Activated CD4-positive, alpha-beta memory T cell treated with anti-CD3 and anti-CD28 coated beads, Interleukin-2, amount 10 ng/mL, durations not matched to agents 7 days and 5 days (primary cell): ENCODE results near the gene MYO1B. TPM values are rescaled to one million over a fixed set of nuclear protein-coding genes. Genes with fewer than 3 reads are reported as not detected.

Source experiments
- CTCF ChIA-PET: fragments of 350-600 bp; sonication (Branson Sonifier 250); formaldehyde crosslinking; loops from one replicate; lab custom pipeline; 2021; ENCODE audit warnings: antibody characterized with exemption, inconsistent platforms; lab: Charles Lee
- POLR2A ChIA-PET: fragments of 350-600 bp; sonication (Branson Sonifier 250); formaldehyde crosslinking; loops from one replicate; lab custom pipeline; 2021; ENCODE audit warnings: antibody characterized with exemption; lab: Charles Lee
- DNase-seq: peaks from one replicate; pipeline ENCODE4 v3.0.0-alpha.2; 2020
- H3K27ac Mint-ChIP-seq: one replicate; pipeline ENCODE4 v1.8.0; 2021; ENCODE audit warnings: mild to moderate bottlenecking, mixed read lengths
- H3K27me3 Mint-ChIP-seq: one replicate; pipeline ENCODE4 v1.8.0; 2021; ENCODE audit warnings: mixed read lengths
- H3K36me3 Mint-ChIP-seq: one replicate; pipeline ENCODE4 v1.8.0; 2021; ENCODE audit warnings: low read depth, mixed read lengths
- H3K4me1 Mint-ChIP-seq: one replicate; pipeline ENCODE4 v1.8.0; 2021; ENCODE audit warnings: mixed read lengths
- H3K4me3 Mint-ChIP-seq: one replicate; pipeline ENCODE4 v1.8.0; 2021; ENCODE audit warnings: mild to moderate bottlenecking, mixed read lengths
- H3K9me3 Mint-ChIP-seq: one replicate; pipeline ENCODE4 v1.8.0; 2021; ENCODE audit warnings: mixed read lengths
- total RNA-seq, 2 experiments: library from RNA; stranded (reverse); gene quantifications; one replicate each; pipeline ENCODE4 v1.2.3, GENCODE V29; 2021

The MYO1B gene
- total RNA-seq, 2 experiments from 2014 or later = 2.1 to 2.9 TPM

GRCh38 chr2:191230174-191230573 lies 15.0 kb upstream of the MYO1B start:
- H3K4me3 Mint-ChIP-seq = no peak overlapping the region
- POLR2A ChIA-PET = no interaction called here
- DNase-seq = no peak
- H3K36me3 Mint-ChIP-seq = no peaks in the 10 kb centered on the region
- no peak overlapping the region for H3K27ac Mint-ChIP-seq
- CTCF ChIA-PET = interaction anchor here (1.1 to 2.3 kb wide), 3 partner anchors 9 to 12 kb away, joined by 3 to 5 read pairs (median 5); no protein-coding TSS in a partner anchor
- H3K4me1 Mint-ChIP-seq = no peaks in the 10 kb centered on the region
- no peaks in the 10 kb centered on the region for H3K27me3 Mint-ChIP-seq
- no peaks in the 10 kb centered on the region for H3K9me3 Mint-ChIP-seq

DNA sequence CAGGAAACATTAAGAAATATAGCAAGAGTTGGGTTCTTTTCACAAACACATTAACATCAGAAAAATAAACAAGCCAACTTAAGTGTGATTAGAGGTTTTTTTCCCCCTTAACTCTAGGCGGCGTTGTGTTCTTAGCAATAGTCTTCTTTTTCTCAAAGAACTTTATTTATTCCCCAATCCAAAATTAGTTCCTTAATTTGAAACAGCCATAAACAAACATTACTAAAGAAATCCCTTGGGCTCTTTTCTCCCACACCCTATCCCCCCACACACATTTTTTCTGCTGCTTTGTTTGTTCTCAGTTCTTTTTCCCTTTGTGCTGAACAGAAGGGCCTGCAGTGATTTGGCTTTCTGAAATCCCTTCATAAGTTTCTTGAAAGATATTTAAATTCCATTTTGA lies 13.2 kb upstream of the MYO1B start:
- Mint-ChIP-seq H3K9me3 (no peaks in the 10 kb centered on the region), H3K4me3 (no peak overlapping the region), H3K4me1 (no peaks in the 10 kb centered on the region), H3K36me3 (no peaks in the 10 kb centered on the region), H3K27ac (no peak overlapping the region), H3K27me3 (no peaks in the 10 kb centered on the region)
- DNase-seq = no peak
- POLR2A ChIA-PET = no interaction called here
- CTCF ChIA-PET = interaction anchor here (2.3 kb wide), 1 partner anchor 11 kb away, joined by 5 read pairs; no protein-coding TSS in a partner anchor

DNA sequence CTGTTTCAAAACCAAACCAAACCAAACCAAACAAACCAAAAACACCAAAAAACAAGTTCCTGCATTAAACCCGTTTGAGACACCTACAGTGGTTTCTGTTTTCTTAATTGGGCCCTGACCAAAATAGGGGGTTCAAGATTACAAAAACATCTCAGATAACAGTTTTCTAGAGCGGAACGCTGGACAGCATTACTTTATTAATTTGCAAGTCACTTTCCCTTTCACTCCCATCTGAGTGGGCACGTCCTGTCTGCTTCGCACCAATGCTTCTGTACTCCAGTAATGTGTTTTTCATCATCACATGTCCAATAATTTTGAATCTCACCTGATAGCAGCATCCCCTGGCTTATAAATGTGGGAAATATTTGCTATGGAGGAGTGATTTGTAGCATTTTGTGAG lies 11.7 kb upstream of the MYO1B start:
- no peak for DNase-seq
- Mint-ChIP-seq H3K9me3 (no peaks in the 10 kb centered on the region), H3K27me3 (no peaks in the 10 kb centered on the region), H3K4me3 (no peak overlapping the region), H3K4me1 (no peaks in the 10 kb centered on the region), H3K27ac (no peak overlapping the region), H3K36me3 (no peaks in the 10 kb centered on the region)
- CTCF ChIA-PET = no interaction called here
- POLR2A ChIA-PET = no interaction called here

DNA sequence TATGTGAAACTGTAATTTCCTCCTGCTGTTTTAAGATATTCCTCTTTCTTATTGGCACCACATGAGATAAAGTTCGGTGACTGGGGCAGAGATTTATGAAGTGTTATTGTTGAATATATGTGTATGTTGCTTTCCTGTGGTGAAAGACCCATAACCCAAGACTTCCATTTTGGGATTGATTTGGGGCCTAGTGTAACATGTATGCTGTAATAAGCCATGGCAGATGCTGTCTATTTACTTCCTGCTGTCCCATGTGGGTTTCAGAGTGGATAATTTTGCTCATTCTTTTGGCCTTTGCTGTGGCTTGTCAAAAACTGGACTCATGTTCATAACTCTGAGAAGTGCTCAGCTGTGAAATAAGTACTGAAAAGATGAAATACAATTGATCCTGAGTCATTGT lies 10.8 kb upstream of the MYO1B start:
- ChIA-PET CTCF (no interaction called here), POLR2A (no interaction called here)
- DNase-seq = no peak
- Mint-ChIP-seq H3K27me3 (peaks cover 1% of the 10 kb centered on the region), H3K4me1 (no peaks in the 10 kb centered on the region), H3K36me3 (no peaks in the 10 kb centered on the region), H3K9me3 (no peaks in the 10 kb centered on the region), H3K27ac (no peak overlapping the region), H3K4me3 (no peak overlapping the region)

GRCh38 chr2:191240871-191241270 lies 4.3 kb upstream of the MYO1B start:
- H3K36me3 Mint-ChIP-seq = no peaks in the 10 kb centered on the region
- DNase-seq = no peak
- no peaks in the 10 kb centered on the region for H3K9me3 Mint-ChIP-seq
- H3K4me1 Mint-ChIP-seq = no peaks in the 10 kb centered on the region
- CTCF ChIA-PET = no interaction called here
- H3K4me3 Mint-ChIP-seq = no peak overlapping the region
- peaks cover 23% of the 10 kb centered on the region for H3K27me3 Mint-ChIP-seq
- POLR2A ChIA-PET = no interaction called here
- no peak overlapping the region for H3K27ac Mint-ChIP-seq

- H3K9me3 Mint-ChIP-seq = no peaks in the 10 kb centered on the region
Measured at GRCh38 chr2:191241418-191241817, 3.8 kb upstream of the MYO1B start.

GRCh38 chr2:191243154-191243553 lies 2.0 kb upstream of the MYO1B start:
- Mint-ChIP-seq H3K9me3 (no peaks in the 10 kb centered on the region), H3K27ac (no peak overlapping the region), H3K4me1 (peaks cover 8% of the 10 kb centered on the region), H3K27me3 (peaks cover 42% of the 10 kb centered on the region), H3K4me3 (no peak overlapping the region), H3K36me3 (peaks cover 2% of the 10 kb centered on the region)
- ChIA-PET POLR2A (no interaction called here), CTCF (no interaction called here)
- no peak for DNase-seq

More at GRCh38 chr2:191241418-191241817, 3.8 kb upstream of the MYO1B start:
- no peaks in the 10 kb centered on the region for H3K36me3 Mint-ChIP-seq
- CTCF ChIA-PET = no interaction called here
- peaks cover 28% of the 10 kb centered on the region for H3K27me3 Mint-ChIP-seq
- DNase-seq = no peak
- H3K4me3 Mint-ChIP-seq = no peak overlapping the region
- H3K4me1 Mint-ChIP-seq = peaks cover 4% of the 10 kb centered on the region
- POLR2A ChIA-PET = no interaction called here
- no peak overlapping the region for H3K27ac Mint-ChIP-seq

GRCh38 chr2:191244350-191244749 lies 854 bp upstream of the MYO1B start:
- Mint-ChIP-seq H3K4me1 (peaks cover 8% of the 10 kb centered on the region), H3K4me3 (peak overlapping the region; percentile 63), H3K27ac (no peak overlapping the region), H3K9me3 (no peaks in the 10 kb centered on the region), H3K27me3 (peaks cover 41% of the 10 kb centered on the region), H3K36me3 (peaks cover 2% of the 10 kb centered on the region)
- no peak for DNase-seq
- POLR2A ChIA-PET = no interaction called here
- CTCF ChIA-PET = no interaction called here

- CTCF ChIA-PET = interaction anchor here (0.7 to 1.2 kb wide), 2 partner anchors 28 to 344 kb away, joined by 4 read pairs; no protein-coding TSS in a partner anchor
- peak; percentile 22 for DNase-seq
- H3K27ac Mint-ChIP-seq = no peak overlapping the region
Measured at GRCh38 chr2:191245869-191246531, 796 bp downstream of the MYO1B start.

GRCh38 chr2:191246820-191247380 lies 1.7 kb downstream of the MYO1B start:
- no peak for DNase-seq
- Mint-ChIP-seq H3K4me1 (peaks cover 8% of the 10 kb centered on the region), H3K27ac (no peak overlapping the region), H3K36me3 (peaks cover 2% of the 10 kb centered on the region), H3K4me3 (no peak overlapping the region), H3K27me3 (peaks cover 42% of the 10 kb centered on the region), H3K9me3 (no peaks in the 10 kb centered on the region)
- CTCF ChIA-PET = interaction anchor here (0.7 to 1.2 kb wide), 2 partner anchors 29 to 343 kb away, joined by 4 read pairs; no protein-coding TSS in a partner anchor
- POLR2A ChIA-PET = no interaction called here

More at GRCh38 chr2:191245869-191246531, 796 bp downstream of the MYO1B start:
- POLR2A ChIA-PET = no interaction called here
- peaks cover 40% of the 10 kb centered on the region for H3K27me3 Mint-ChIP-seq
- no peaks in the 10 kb centered on the region for H3K9me3 Mint-ChIP-seq
- peaks cover 2% of the 10 kb centered on the region for H3K36me3 Mint-ChIP-seq
- H3K4me3 Mint-ChIP-seq = peak overlapping the region; percentile 72
- peaks cover 8% of the 10 kb centered on the region for H3K4me1 Mint-ChIP-seq

DNA sequence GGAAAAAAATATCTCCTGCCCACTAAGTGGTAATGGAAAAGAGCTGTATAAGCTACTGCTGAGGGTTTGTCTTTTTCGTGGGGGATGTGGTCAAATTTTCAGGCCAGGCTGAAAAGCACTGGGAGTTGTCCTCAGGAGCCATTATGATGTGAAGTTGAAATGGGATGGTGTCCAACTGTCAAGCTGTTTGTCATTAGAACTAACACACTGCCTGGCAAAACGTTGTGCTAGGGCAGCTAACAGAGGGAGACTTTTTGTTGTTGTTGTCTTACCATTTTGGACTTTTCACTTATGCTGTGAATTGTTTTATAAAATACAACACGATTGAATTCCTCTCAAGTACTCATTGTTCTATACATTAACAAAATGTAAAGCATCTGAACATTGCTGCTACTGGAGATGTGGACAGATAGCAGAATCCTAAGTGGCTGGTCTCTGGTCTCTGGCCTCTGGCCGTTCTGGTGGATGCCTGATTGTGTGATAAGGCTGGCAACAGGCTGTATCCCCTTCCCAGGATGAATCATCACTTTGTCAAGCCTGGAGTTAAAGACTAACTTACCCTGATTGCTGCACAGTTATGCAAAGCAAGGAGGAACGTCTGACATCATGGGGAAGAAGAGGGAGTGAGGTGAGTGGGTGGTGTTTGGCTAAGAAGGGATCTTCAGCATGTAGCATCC lies 2.3 kb downstream of the MYO1B start:
- Mint-ChIP-seq H3K27me3 (peaks cover 42% of the 10 kb centered on the region), H3K9me3 (no peaks in the 10 kb centered on the region), H3K4me1 (peaks cover 8% of the 10 kb centered on the region), H3K36me3 (peaks cover 2% of the 10 kb centered on the region), H3K4me3 (no peak overlapping the region), H3K27ac (no peak overlapping the region)
- CTCF ChIA-PET = no interaction called here
- no peak for DNase-seq
- POLR2A ChIA-PET = no interaction called here

DNA sequence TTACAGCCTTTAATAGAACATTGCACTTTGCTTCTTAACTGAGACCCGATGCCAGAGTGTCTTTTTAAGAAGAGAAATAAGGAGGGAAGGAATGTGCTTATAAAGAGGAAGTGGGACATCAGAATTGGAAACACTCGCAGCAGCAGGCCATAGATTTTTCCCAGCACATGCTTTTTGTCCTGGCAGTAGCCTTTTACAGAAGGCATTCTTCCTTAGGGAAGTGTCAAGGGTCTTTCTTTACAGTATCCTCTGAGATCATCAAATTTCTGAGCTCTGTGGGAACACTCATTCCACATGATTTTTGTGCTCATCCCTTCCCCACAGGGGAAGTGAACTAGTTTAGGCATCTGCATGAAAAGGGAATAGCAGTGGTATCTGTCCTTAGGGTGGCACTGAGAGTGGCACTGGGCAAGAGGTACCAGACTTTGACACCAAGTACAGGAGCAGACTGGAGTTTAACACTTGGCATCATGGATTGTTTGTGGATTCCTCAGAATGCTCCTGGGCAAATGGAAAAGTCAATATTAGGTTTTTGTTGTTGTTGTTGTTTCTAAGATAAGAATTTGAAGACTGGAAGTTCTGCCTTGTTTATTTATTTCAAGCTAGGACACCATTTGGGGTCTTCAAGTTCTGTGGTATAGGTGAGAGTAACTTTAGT lies 4.1 kb downstream of the MYO1B start:
- POLR2A ChIA-PET = no interaction called here
- Mint-ChIP-seq H3K4me1 (peaks cover 8% of the 10 kb centered on the region), H3K4me3 (no peak overlapping the region), H3K27me3 (peaks cover 32% of the 10 kb centered on the region), H3K9me3 (no peaks in the 10 kb centered on the region), H3K36me3 (peaks cover 2% of the 10 kb centered on the region), H3K27ac (no peak overlapping the region)
- CTCF ChIA-PET = no interaction called here
- DNase-seq = no peak

- H3K9me3 Mint-ChIP-seq = no peaks in the 10 kb centered on the region
- ChIA-PET POLR2A (no interaction called here), CTCF (interaction anchor here (0.6 kb wide), 1 partner anchor 289 kb away, joined by 3 read pairs; no protein-coding TSS in a partner anchor)
Measured at GRCh38 chr2:191250400-191250799, 5.2 kb downstream of the MYO1B start.

More at GRCh38 chr2:191250400-191250799, 5.2 kb downstream of the MYO1B start:
- no peak for DNase-seq
- Mint-ChIP-seq H3K27me3 (peaks cover 29% of the 10 kb centered on the region), H3K4me3 (no peak overlapping the region), H3K27ac (no peak overlapping the region), H3K36me3 (peaks cover 2% of the 10 kb centered on the region), H3K4me1 (peaks cover 8% of the 10 kb centered on the region)
